SK-N-SH treated with all-trans-retinoic acid at 6 μM for 48 hours (cell line): ENCODE results near the gene NPAS2.

Source experiments
- CSRNP3 ChIP-seq: fragments of 250-450 bp; sonication (Bioruptor Pico); IDR thresholded peaks from 2 replicates; pipeline ENCODE4 v1.5.1; 2021; ENCODE audit warnings: mild to moderate bottlenecking, moderate library complexity
- ESRRG ChIP-seq: fragments of 250-450 bp; sonication (Bioruptor Pico); IDR thresholded peaks from 2 replicates; pipeline ENCODE4 v1.6.1; 2021; ENCODE audit warnings: mild to moderate bottlenecking
- PATZ1 ChIP-seq: fragments of 250-450 bp; sonication (Bioruptor Pico); IDR thresholded peaks from 2 replicates; pipeline ENCODE4 v1.8.0; 2020; ENCODE audit warnings: mild to moderate bottlenecking, moderate library complexity, borderline replicate concordance
- PPARA ChIP-seq: fragments of 250-450 bp; sonication (Bioruptor Pico); IDR thresholded peaks from 2 replicates; pipeline ENCODE4 v1.5.0; 2020; ENCODE audit warnings: mild to moderate bottlenecking, borderline replicate concordance
- TCF4 ChIP-seq: fragments of 250-450 bp; sonication (Bioruptor Pico); IDR thresholded peaks from 2 replicates; pipeline ENCODE4 v1.8.0; 2021; ENCODE audit warnings: mild to moderate bottlenecking, moderate library complexity, borderline replicate concordance
- TSHZ2 ChIP-seq: fragments of 250-450 bp; sonication (Bioruptor Pico); IDR thresholded peaks from 2 replicates; pipeline ENCODE4 v1.5.0; 2020; ENCODE audit warnings: mild to moderate bottlenecking, moderate library complexity
- ZFP30 ChIP-seq: fragments of 450-650 bp; formaldehyde crosslinking; IDR thresholded peaks from 2 replicates; pipeline ENCODE4 v1.5.0; 2022; ENCODE audit warnings: mild to moderate bottlenecking, moderate library complexity
- ZNF8 ChIP-seq: fragments of 450-650 bp; formaldehyde crosslinking; IDR thresholded peaks from 2 replicates; pipeline ENCODE4 v1.5.0; 2020; ENCODE audit warnings: mild to moderate bottlenecking, moderate library complexity

- TF ChIP-seq ZNF8 (CRISPR knock-in tag) (no peak), PATZ1 (CRISPR knock-in tag) (no peak), ZFP30 (CRISPR knock-in tag) (no peak), CSRNP3 (CRISPR knock-in tag) (no peak; the same call in 1 of the 2 replicates), PPARA (CRISPR knock-in tag) (no peak), TSHZ2 (no peak), ESRRG (CRISPR knock-in tag) (no peak), TCF4 (CRISPR knock-in tag) (no peak)
These were observed 182.8 kb downstream of the NPAS2 start for GRCh38 chr2:101002562-101003277.
